Left cardiac atrium (tissue), 4 donors: ENCODE results near the gene PAGE4. TPM values are rescaled to one million over a fixed set of nuclear protein-coding genes. Genes with fewer than 3 reads are reported as not detected.

ENCODE experiments used
- ATAC-seq, 2 donors: fragments of 200-7000 bp; cut with Tn5 transposase; one replicate each; pipeline ENCODE4 v1.9.1; 2020; ENCODE audit warnings: mild to moderate bottlenecking in 2 of 2, moderate library complexity in 2 of 2
- DNase-seq: peaks from one replicate; pipeline ENCODE4 v3.0.0-alpha.2; 2020
- intact Hi-C, 2 donors: fragments of 100-400 bp; cut with DNase I; formaldehyde crosslinking; loops; one replicate each; pipeline versions ENCODE4 v1.14.1 to v1.15.1; 2022 to 2023
- total RNA-seq, 2 donors: library from RNA; stranded (reverse); fragmentation: NEBNext Ultra II Directional; extraction: Animal tissue kit (Norgen Biotek cat#: 25700); gene quantifications; one replicate each; pipeline ENCODE4 v1.2.1, GENCODE V29; 2021
- donor health status: DM: no; HTN: yes; CAD: no.
- donor health status: DM: no; HTN: yes; CAD: no; lungs with severe emphysema.
- donor health status: DM: yes; HTN: yes; CAD: no.
- donor health status: Dilated cardiomyopathy.

Gene PAGE4
- total RNA-seq, 2 donors from 2014 or later, result not detected

DNA sequence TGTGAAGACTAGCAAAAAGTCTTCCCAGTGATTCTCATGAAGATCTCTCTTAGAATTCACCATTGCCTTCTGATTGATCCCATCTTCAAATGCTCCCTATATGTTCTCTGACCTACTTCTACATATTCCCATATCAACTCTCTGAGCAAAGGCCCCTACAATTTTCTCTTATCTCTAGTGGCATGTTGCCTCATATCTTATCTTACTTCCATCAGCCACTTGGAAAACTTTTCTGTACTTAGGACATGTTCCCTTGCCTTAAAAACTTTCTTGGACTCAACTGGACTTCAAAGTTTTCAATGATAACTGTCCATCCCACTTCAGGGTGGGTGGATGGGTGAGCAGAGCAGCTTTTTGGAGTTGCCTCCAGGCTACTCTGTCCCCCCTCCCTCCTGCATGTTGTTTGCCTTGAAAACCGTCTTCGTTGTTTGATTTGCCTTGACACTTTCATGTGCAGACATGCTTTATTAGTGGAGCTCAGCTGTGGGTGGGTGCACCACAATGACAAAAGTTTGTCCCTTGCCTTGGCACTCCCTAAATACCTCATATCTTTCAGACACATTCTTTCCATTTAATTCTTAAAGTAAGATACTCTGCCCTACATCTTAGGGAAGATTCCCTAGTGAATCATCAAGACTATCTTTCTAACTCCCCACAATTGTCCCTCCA lies 31.9 kb downstream of the PAGE4 start:
- intact Hi-C loops, result no loop called here
- no peak for DNase-seq
- ATAC-seq, result no peak

DNA sequence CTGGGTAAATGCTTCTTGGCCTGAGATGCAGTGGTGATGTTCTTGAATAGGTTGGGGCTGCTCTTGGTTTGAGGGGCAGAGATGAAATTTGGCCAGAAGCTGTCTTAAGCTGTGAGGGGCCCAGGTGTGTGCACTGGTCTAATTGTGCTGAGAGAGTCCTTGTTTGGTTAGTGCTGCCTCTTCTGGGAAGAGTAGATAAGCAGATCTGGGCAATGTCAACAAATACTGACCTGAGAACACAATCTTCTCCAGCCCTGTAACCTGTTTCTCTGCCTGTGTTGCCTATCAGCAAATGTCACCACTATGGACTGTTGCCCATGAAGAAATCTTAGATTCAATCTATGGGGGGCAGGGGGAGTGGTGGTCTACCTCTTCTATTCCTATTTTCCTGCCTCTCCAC lies 33.0 kb downstream of the PAGE4 start:
- intact Hi-C loops, result no loop called here
- ATAC-seq (no peak), DNase-seq (no peak)

DNA sequence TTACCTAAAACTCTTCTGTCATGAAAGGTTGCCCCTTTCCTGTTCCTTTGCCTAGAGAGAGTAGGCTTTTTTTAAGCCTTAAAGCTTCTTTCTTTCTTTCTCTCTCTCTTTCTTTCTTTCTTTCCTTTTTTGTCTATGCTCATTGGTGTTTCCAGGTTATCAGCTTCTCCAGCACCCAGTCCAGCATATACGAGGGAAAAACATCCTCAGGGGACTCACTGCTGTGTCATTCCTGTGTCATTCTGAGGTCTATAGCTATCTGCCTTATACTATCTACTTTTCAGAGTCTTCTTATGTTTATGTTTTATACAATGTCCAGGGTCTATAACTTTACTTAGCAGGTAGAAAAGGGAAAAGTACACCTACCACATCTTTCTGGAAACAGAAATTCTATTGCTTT lies 39.6 kb downstream of the PAGE4 start:
- DNase-seq (no peak), ATAC-seq (no peak)
- intact Hi-C loops, result no loop called here

DNA sequence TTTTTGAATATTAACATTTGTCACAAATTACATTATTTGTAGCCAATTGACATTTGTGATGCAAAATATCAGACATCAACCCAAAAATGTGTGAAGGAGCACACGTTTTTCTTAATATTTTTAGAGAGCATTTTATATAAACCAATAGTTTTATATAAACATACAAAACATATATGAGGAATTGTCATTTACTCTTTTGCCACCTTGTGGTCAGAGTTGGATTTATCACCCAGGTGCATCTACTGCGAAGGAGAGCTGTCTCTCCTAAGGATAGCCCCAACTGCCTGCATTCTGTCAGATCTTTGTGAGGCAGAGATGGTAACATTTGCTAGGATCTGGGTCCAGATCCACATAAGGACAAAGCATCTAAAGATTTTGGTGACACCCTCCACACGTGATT lies 47.6 kb downstream of the PAGE4 start:
- no peak for DNase-seq
- intact Hi-C loops, result no loop called here
- no peak for ATAC-seq

DNA sequence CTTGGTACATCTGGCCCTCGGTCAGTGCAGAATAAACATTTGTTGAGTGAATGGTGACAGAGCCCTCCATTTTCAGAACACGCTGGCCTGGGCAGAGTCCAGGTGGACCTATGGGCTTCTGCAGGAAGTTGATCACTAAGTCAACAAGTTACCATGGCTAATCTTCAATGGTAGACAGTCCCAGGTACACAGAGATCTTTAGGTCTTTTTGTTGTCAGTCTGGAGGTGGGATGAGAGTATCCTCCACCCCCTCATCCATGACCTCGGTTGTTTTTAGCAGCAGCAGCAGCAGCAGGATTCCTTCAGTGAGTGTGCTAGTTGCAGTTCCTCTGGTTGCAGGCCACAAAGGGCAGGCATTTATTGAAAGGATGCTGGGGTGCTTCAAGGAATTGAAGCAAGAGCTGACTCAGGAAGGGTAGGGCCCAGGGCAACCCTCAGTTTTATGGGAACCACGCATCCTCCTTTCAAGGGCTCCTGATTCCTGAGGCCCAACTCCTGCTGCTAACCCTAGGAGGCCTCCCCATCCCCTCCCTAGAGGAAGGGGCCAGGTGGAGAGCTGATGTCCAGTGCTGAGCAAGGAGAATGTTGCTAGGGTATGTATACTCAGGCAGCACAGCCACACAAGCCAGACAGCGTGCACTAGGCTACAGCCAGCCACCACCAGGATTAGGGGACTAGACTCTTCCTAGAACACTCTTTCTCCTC lies 48.4 kb downstream of the PAGE4 start:
- intact Hi-C loops, result no loop called here

DNA sequence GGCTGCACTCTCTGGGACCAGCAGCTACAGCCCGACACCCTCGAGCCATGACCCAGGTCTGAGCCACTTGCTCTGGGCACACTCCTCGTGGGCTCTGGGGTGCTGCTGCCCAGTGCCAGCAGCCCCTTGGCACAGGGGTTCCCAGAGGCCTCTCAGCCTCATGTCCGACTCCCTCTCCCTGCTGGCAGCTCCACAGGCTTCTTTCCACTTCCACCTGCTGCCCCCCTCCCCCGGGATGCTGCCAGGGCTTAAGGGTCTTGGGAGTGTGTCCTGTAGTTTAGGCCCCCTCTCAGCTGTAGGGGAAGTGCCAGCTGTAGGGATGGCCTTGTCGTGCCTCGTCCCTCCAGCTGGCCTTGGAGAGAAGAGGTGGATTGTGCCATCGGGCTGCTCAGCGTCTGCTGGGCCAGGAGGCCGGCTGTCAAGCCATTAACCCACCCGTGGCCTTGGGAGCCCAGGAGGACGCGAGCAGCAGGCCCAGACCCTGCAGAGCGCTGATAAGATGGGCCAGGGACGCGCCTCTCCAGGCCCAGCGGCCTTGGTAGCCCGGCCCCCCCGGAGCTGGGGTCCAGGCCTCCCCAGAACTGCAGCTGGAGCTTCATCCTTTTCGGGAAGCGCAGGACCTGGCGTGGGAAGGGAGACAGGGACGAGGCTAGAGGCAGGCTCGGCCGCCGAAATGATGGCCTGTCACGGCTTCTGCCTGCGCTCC lies 49.2 kb downstream of the PAGE4 start:
- intact Hi-C loops, result no loop called here
- ATAC-seq (peak; percentile 18 to 40), DNase-seq (peak; percentile 30)

More for the DNA sequence above, 48.4 kb downstream of the PAGE4 start:
- DNase-seq, result no peak
- ATAC-seq, result no peak

DNA sequence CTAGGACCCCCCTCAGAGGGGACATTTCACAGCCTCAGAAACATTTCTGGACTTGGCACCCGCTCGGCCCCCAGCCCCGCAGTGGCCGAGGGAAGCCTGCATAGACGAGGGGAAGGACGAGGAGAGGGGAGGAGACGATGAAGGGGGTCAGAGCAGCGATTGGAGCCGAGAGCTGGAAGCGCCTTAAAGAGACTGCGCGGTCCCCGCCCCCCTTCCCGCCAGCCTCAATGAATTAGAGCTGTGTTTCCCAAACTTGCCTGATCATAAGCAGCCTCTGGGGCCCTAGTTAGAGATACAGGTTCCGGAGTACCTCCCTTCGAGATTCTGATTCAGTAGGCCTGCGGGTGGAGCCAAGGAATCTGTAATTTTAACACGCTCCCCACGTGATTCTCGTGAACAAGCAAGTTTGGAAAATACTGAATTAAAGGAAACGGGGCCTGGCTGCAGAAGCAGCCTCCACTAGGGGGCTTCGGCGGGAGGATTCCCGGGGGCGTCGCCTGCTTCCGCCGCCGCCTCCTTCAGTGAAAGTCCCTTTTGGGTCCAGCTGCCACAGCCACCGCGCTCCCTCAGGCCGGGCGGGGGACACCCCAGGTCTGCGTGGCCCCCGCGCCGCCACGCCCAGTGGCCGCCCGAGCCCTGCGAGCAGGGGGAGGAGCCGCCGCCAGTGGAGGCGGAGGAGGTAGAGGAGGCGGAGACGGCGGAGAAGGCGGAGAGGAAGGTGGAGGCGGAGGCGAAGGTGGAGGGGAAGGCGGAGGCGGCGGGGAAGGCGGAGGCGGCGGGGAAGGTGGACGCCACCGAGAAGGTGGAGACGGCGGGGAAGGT lies 49.9 kb downstream of the PAGE4 start, which contains the start of gene USP27X:
Gene USP27X (plus strand): TSS at position 651 of the 822 bp plus-strand sequence. CDS start 824 bp downstream, outside the sequence.
- intact Hi-C loops, result no loop called here
- ATAC-seq (peak; percentile 91 to 96), DNase-seq (peak; percentile 79)

DNA sequence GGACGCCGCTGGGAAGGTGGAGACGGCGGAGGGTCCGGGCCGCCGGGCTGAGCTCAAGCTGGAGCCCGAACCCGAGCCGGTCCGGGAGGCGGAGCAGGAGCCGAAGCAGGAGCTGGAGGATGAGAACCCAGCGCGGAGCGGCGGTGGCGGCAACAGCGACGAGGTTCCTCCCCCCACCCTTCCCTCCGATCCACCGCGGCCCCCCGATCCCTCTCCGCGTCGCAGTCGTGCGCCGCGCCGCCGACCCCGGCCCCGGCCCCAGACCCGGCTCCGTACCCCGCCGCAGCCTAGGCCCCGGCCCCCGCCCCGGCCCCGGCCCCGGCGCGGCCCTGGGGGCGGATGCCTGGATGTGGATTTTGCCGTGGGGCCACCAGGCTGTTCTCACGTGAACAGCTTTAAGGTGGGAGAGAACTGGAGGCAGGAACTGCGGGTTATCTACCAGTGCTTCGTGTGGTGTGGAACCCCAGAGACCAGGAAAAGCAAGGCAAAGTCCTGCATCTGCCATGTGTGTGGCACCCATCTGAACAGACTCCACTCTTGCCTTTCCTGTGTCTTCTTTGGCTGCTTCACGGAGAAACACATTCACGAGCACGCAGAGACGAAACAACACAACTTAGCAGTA lies 50.7 kb downstream of the PAGE4 start:
- no peak for DNase-seq

DNA sequence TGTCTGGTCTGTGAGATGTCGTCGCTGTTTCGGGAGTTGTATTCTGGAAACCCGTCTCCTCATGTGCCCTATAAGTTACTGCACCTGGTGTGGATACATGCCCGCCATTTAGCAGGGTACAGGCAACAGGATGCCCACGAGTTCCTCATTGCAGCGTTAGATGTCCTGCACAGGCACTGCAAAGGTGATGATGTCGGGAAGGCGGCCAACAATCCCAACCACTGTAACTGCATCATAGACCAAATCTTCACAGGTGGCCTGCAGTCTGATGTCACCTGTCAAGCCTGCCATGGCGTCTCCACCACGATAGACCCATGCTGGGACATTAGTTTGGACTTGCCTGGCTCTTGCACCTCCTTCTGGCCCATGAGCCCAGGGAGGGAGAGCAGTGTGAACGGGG lies 51.6 kb downstream of the PAGE4 start:
- intact Hi-C loops, result loop anchor here in 1 of 2 donors (5.0 kb wide), 1 partner anchor 37 kb away; no protein-coding TSS in a partner anchor

More for the DNA sequence above, 50.7 kb downstream of the PAGE4 start:
- intact Hi-C loops, result loop anchor here in 1 of 2 donors (5.0 kb wide), 1 partner anchor 38 kb away; no protein-coding TSS in a partner anchor
- peak; percentile 8 to 21 for ATAC-seq

More for the DNA sequence above, 51.6 kb downstream of the PAGE4 start:
- DNase-seq, result no peak
- ATAC-seq, result no peak

Other genes with a start within 250 kb of the PAGE4 start
- gene GAGE12H, start 249.4 kb upstream of the PAGE4 start, total RNA-seq, result not detected
- not detected for gene GAGE2A, start 239.8 kb upstream of the PAGE4 start, total RNA-seq
- gene GAGE1, start 230.3 kb upstream of the PAGE4 start, total RNA-seq, result not detected
- not detected for gene PAGE1, start 133.3 kb upstream of the PAGE4 start, total RNA-seq
- gene USP27X, start 50.2 kb downstream of the PAGE4 start, total RNA-seq, result 1 to 10 TPM; 1.6 to 2.7 TPM
- 1 to 10 TPM; 1.9 to 3.6 TPM for gene CLCN5, start 93.3 kb downstream of the PAGE4 start, total RNA-seq